GM18508 (cell line): Measurements from ENCODE around the gene APOH.

Experiments
- ATAC-seq: cut with Tn5 transposase; IDR thresholded peaks from one replicate; pipeline ENCODE4 v1.9.1; 2021; ENCODE audit warnings: moderate number of reproducible peaks; ENCODE audit not compliant: insufficient read depth, unreplicated experiment

APOH gene

DNA sequence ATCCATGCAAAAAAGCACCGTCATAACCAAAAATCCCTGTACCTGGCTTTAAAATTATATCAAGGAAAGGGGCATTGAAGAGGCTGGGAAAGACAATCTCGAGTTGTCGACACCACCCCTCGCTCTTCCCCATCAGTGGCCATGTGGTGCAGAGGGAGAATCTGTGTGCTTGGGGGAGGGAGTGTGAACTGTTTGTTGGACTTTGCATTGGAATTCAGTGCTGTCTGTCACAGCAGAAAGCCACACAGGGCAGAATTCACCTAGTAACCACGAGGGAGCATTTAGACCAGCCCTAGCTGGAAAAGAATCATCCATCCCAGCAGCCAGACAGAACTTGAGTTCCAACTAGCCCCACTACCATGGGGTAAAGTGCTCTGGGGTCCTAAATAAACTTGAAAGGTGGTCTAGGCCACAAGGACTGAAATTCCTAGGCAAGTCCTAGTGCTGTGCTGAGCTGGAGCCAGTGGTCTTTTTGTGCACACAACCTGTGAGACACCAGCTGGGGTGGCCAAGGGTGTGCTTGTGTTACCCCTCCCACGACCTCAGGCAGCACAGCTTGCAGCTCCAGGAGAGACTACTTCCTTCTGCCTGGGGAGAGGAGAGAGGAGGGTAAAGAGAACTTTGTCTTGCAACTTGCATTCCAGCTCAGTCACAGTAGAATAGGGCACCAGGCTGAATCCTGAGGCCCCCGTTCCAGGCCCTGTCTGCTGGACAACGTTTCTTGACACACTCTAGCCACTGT, 25.8 kb downstream of the APOH start:
- no peak for ATAC-seq

GRCh38 chr17:66200685-66201092, 28.5 kb downstream of the APOH start:
- no peak for ATAC-seq

- ATAC-seq, result no peak
These were observed 31.0 kb downstream of the APOH start for GRCh38 chr17:66198242-66198641.

GRCh38 chr17:66192378-66192687, 36.9 kb downstream of the APOH start:
- ATAC-seq, result no peak

DNA sequence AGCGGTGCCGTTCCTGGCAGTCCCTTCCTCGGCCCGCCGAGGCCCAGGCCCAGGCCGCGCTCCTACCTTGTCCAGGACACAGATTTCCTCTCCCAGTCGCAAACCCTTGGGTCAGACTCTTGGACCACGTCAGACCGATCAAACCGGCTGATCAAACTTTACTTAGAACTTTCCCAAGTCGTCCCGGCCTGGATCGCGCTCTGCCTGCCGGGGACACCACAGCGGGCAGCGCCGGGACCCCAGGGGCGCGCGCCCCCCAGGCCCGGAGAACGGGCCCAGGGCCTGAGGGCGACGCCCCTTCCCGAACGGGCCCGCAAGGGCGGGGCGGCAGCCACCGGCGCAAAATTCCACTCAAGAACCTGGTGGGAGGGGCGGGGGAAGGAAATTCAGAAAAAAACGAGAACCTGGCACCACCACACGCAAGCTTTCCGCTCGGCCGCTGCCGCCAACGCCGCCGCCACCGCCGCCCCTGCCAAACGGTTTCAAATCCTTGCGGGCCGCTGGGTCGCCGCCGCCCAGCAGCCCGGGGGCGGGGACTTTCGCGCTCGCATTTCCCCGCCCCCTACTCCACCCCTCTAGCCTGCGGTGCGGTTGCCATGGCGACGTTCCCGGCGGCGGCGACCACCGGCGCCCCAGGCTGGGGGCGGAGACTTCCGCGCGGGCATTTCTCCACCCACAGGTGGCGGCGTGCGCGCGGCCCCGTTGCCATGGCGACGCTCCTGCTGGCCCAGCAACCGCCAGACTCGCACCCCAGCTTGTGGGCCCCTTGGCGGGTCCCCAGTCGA, 37.4 kb downstream of the APOH start, which contains the start of gene CEP112:
CEP112 (minus strand) TSS at position 541 of the 785 bp plus-strand sequence.
- ATAC-seq, result no peak

DNA sequence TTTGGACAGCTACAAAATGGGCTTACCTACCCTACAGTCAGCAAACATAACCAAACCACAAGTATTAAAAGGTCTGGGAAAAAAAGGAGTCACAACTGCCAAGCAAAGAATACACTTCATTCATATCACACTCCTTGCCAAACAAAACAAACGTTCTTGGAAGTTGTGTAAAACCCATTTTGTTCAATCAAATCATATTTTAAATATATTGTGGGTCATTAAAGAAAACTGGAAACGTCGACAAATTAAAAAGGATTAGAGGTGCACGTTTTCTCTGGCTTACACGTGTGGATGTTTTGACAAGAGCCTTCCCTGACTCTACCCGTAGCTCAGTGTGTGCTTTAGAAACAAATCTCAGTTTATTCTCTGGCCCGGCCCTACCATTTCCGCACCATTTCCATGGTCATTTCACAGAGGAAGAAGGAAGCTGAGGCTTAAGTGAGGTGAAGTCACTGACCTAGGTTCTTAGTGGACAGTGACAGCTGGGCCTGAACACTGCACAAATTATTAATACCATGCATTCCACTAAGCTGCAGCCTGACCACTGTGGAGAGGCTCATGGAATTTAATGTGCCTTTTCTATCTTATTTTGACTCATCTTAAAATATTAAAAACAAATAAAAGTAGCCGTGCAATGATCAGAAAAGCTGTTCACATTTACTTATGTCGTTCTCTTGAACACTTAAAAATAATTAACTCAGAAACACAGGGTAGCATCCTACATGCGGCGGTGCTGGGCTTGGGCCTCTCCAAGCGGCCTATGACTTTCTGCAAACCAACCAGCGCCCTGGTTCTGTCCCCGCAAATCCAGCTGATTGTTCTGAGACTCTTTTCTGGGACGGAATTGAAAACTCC, 38.2 kb downstream of the APOH start:
- ATAC-seq, result no peak

GRCh38 chr17:66187718-66188117, 41.5 kb downstream of the APOH start:
- no peak for ATAC-seq

- ATAC-seq, result no peak
These were observed 43.4 kb downstream of the APOH start for GRCh38 chr17:66185862-66186261.

- ATAC-seq, result no peak
These were observed 44.8 kb downstream of the APOH start for GRCh38 chr17:66184392-66184791.

DNA sequence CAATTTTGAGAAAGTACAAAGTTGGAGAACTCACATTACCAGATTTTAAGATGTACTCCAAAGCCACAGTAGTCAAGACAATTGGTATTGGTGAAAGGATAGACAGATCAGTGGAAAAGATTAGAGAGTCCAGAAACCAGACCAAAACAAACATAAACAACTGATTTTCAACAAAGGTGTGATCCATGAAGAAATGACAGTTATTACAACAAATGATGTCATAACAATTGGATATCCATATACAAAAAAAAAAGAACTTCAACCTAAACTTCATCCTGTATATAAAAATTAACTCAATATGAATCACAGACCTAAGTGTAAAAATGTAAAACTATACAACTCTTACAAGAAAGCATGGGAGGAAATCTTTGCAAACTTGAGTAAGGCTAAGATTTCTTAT, 45.7 kb downstream of the APOH start:
- no peak for ATAC-seq

GRCh38 chr17:66178642-66179041, 50.6 kb downstream of the APOH start:
- no peak for ATAC-seq

- no peak for ATAC-seq
These were observed 52.2 kb downstream of the APOH start for GRCh38 chr17:66177048-66177447.

- no peak for ATAC-seq
These were observed 53.3 kb downstream of the APOH start for GRCh38 chr17:66175892-66176291.

DNA sequence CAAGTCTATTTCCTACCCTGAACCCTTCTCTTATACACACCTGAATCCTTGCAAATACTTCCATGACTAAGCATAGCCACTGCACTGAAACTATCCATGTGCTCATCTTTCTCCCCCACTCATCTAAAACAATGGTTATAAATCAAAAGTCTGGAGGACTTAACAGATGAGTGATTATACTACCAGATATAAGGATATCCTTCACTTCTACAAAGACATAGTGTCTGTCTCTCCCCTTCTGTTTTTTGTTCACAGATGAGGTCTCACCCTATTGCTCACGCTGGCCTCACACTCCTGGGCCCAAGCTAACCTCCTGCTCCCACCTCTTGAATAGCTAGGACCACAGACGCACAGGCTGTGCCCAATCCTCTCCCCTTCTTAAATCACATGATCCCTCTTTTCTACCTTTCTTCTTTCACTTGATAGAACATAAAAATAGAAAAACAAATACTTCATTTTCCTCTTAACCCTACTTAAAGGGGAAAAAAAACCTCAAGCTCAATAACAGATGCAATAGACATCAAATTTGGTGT, 56.5 kb downstream of the APOH start:
- ATAC-seq, result no peak

GRCh38 chr17:66172144-66172543, 57.1 kb downstream of the APOH start:
- no peak for ATAC-seq

DNA sequence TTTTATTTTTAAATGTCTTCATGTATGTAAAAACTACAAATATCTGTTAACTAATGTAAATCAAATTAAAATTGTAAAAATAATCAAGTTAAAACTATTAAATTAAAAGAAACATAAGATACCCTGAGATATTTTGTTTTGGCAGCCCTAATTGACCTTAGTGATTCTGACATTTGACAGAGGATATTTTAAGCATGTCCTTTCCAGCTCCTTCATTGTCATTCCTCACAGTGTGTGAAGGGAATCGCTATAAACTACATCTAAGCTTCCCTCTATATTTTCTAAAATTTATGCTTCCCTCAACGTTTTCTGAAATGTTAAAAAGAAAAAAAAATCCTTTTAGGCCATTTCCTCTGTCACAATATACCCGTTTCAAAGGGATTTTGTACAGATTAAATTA, 57.5 kb downstream of the APOH start:
- no peak for ATAC-seq

- no peak for ATAC-seq
These were observed 58.0 kb downstream of the APOH start for GRCh38 chr17:66171172-66171571.

- no peak for ATAC-seq
These were observed 59.4 kb downstream of the APOH start for GRCh38 chr17:66169839-66170238.

- ATAC-seq, result no peak
These were observed 61.9 kb downstream of the APOH start for GRCh38 chr17:66167189-66167815.

DNA sequence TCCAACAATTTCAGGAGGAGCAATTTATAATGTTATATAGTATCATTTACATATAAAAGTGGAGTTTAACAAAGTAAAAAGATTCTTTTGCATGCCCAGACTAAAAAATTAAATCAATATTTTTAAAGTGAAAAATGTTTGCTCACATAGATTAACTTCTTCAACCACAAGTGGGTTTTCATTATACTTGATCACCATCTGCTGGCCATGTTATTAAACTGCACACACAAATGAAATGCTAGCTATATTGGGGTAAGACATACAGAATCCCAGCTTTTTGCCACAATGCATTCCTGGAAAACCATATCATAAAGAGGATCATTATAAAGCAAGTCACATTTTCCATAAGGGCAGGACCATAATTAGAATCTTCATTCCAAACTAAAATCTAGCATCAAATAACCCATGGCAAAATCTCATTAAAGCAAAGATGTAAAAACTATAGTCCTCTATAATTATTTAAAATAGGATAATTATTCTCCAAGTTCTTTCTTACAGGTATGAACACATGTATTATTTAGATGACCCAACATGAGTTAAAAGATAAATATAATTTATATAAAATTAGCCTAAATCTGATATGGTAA, 63.6 kb downstream of the APOH start:
- no peak for ATAC-seq
